H9 (cell line): ENCODE measurements around the gene POFUT2. TPM values are rescaled to one million over a fixed set of nuclear protein-coding genes. Genes with fewer than 3 reads are reported as not detected.
A peak's percentile ranks its signal among the peaks of the same experiment; 100 is the strongest.

Experiments used
- DNase-seq: peaks from one replicate; pipeline ENCODE4 v3.0.0-alpha.2; 2017
- H2AFZ ChIP-seq: one replicate; pipeline ENCODE4 v1.6.1; 2013; ENCODE audit warnings: mild to moderate bottlenecking, low read length, control low read depth, moderate library complexity
- H2AK5ac ChIP-seq: 2 replicates; pipeline ENCODE4 v1.6.1; 2013; ENCODE audit warnings: low read length, control low read depth, mixed read lengths; ENCODE audit not compliant: insufficient read length
- H2BK120ac ChIP-seq: one replicate; pipeline ENCODE4 v1.6.1; 2013; ENCODE audit warnings: low read depth, mild to moderate bottlenecking, low read length, control low read depth, inconsistent platforms; ENCODE audit not compliant: poor library complexity, severe bottlenecking
- H2BK12ac ChIP-seq: 2 replicates; pipeline ENCODE4 v1.6.1; 2013; ENCODE audit warnings: low read length, control low read depth, mixed read lengths, low read depth; ENCODE audit not compliant: insufficient read length
- H2BK15ac ChIP-seq: 2 replicates; pipeline ENCODE4 v1.6.1; 2013; ENCODE audit warnings: low read depth, low read length, control low read depth
- H2BK20ac ChIP-seq: one replicate; pipeline ENCODE4 v1.6.1; 2013; ENCODE audit warnings: low read depth, mild to moderate bottlenecking, low read length, control low read depth, inconsistent platforms; ENCODE audit not compliant: poor library complexity, severe bottlenecking
- H2BK5ac ChIP-seq: 2 replicates; pipeline ENCODE4 v1.6.1; 2013; ENCODE audit warnings: low read length, control low read depth, mixed read lengths; ENCODE audit not compliant: insufficient read length
- H3K14ac ChIP-seq: 2 replicates; pipeline ENCODE4 v1.6.1; 2013; ENCODE audit warnings: low read length, control low read depth; ENCODE audit not compliant: insufficient read depth
- H3K18ac ChIP-seq: 2 replicates; pipeline ENCODE4 v1.6.1; 2013; ENCODE audit warnings: low read depth, mild to moderate bottlenecking, mixed read lengths, low read length, control low read depth; ENCODE audit not compliant: insufficient read length
- H3K23ac ChIP-seq: 2 replicates; pipeline ENCODE4 v1.6.1; 2013; ENCODE audit warnings: low read length, control low read depth, mixed read lengths, low read depth; ENCODE audit not compliant: insufficient read length
- H3K23me2 ChIP-seq: 2 replicates; pipeline ENCODE4 v1.6.1; 2013; ENCODE audit warnings: low read depth, mild to moderate bottlenecking, mixed read lengths, low read length, control low read depth; ENCODE audit not compliant: insufficient read length, poor library complexity, severe bottlenecking
- H3K27ac ChIP-seq: 2 replicates; pipeline ENCODE4 v1.5.1; 2013; ENCODE audit warnings: low read length, control low read depth, mixed read lengths, low read depth; ENCODE audit not compliant: insufficient read length
- H3K27me3 ChIP-seq: 2 replicates; pipeline ENCODE4 v1.6.1; 2013; ENCODE audit warnings: low read length, control low read depth, inconsistent platforms; ENCODE audit not compliant: insufficient read depth
- H3K4ac ChIP-seq: 2 replicates; pipeline ENCODE4 v1.6.1; 2013; ENCODE audit warnings: low read depth, mild to moderate bottlenecking, control low read depth, inconsistent platforms, low read length, moderate library complexity
- H3K4me1 ChIP-seq: 2 replicates; pipeline ENCODE4 v1.6.1; 2013; ENCODE audit warnings: low read length, control low read depth, inconsistent platforms; ENCODE audit not compliant: insufficient read depth
- H3K4me2 ChIP-seq: 2 replicates; pipeline ENCODE4 v1.6.1; 2013; ENCODE audit warnings: low read length, control low read depth, mixed read lengths; ENCODE audit not compliant: insufficient read length, insufficient read depth
- H3K56ac ChIP-seq: 2 replicates; pipeline ENCODE4 v1.6.1; 2013; ENCODE audit warnings: low read depth, mild to moderate bottlenecking, mixed read lengths, low read length, control low read depth; ENCODE audit not compliant: insufficient read length
- H3K79me1 ChIP-seq: 2 replicates; pipeline ENCODE4 v1.6.1; 2013; ENCODE audit warnings: low read depth, mild to moderate bottlenecking, moderate library complexity, low read length, control low read depth, inconsistent platforms; ENCODE audit not compliant: insufficient read depth, poor library complexity, severe bottlenecking
- H3K79me2 ChIP-seq: 2 replicates; pipeline ENCODE4 v1.6.1; 2013; ENCODE audit warnings: low read length, control low read depth, inconsistent platforms; ENCODE audit not compliant: insufficient read depth
- H3K9ac ChIP-seq: 2 replicates; pipeline ENCODE4 v1.6.1; 2013; ENCODE audit warnings: low read length, control low read depth, mixed read lengths; ENCODE audit not compliant: insufficient read length; ENCODE audit errors: extremely low read depth
- H3K9me3 ChIP-seq: one replicate; pipeline ENCODE4 v1.6.1; 2013; ENCODE audit warnings: low read depth, low read length, inconsistent platforms; ENCODE audit not compliant: control insufficient read depth
- H3T11ph ChIP-seq: one replicate; pipeline ENCODE4 v1.6.1; 2013; ENCODE audit warnings: mild to moderate bottlenecking, low read length, control low read depth, inconsistent platforms
- H4K20me1 ChIP-seq: one replicate; pipeline ENCODE4 v1.6.1; 2013; ENCODE audit not compliant: control insufficient read depth, insufficient read length, insufficient read depth
- H4K5ac ChIP-seq: 2 replicates; pipeline ENCODE4 v1.6.1; 2013; ENCODE audit warnings: low read depth, mild to moderate bottlenecking, mixed read lengths, low read length, control low read depth; ENCODE audit not compliant: insufficient read length
- H4K8ac ChIP-seq: replicated peaks from 2 replicates; pipeline ENCODE4 v1.6.1; 2013; ENCODE audit warnings: low read length, control low read depth, mixed read lengths, low read depth; ENCODE audit not compliant: insufficient read length
- H4K91ac ChIP-seq: 2 replicates; pipeline ENCODE4 v1.6.1; 2013; ENCODE audit warnings: low read depth, mild to moderate bottlenecking, moderate library complexity, mixed read lengths, low read length, control low read depth; ENCODE audit not compliant: insufficient read length
- H3K27ac Mint-ChIP-seq, 3 experiments: 2 replicates in 2 of 3; 3 replicates in 1 of 3; pipeline ENCODE4 v1.8.0; 2020 to 2021; ENCODE audit warnings: mixed read lengths in 3 of 3, mild to moderate bottlenecking in 1 of 3, moderate library complexity in 1 of 3
- H3K27me3 Mint-ChIP-seq: 2 replicates; pipeline ENCODE4 v1.8.0; 2021; ENCODE audit warnings: low read depth, mild to moderate bottlenecking, moderate library complexity, mixed read lengths
- H3K36me3 Mint-ChIP-seq, 3 experiments: 2 replicates in 2 of 3; 3 replicates in 1 of 3; pipeline ENCODE4 v1.8.0; 2020 to 2021; ENCODE audit warnings: low read depth in 3 of 3, mixed read lengths in 3 of 3; ENCODE audit not compliant: insufficient read depth in 1 of 3
- H3K4me1 Mint-ChIP-seq, 2 experiments: 2 replicates each; pipeline ENCODE4 v1.8.0; 2020; ENCODE audit warnings: mixed read lengths in 2 of 2
- H3K4me3 Mint-ChIP-seq, 2 experiments: 2 replicates in 1 of 2; 3 replicates in 1 of 2; pipeline ENCODE4 v1.8.0; 2020 to 2021; ENCODE audit warnings: mild to moderate bottlenecking in 2 of 2, mixed read lengths in 2 of 2, moderate library complexity in 1 of 2
- H3K9me3 Mint-ChIP-seq, 2 experiments: 2 replicates in 1 of 2; 3 replicates in 1 of 2; pipeline ENCODE4 v1.8.0; 2020; ENCODE audit warnings: mild to moderate bottlenecking in 2 of 2, mixed read lengths in 2 of 2, moderate library complexity in 1 of 2
- WGBS: extraction: QIAGEN DNeasy Blood & Tissue Kit; methylation state at CpG from one replicate; pipeline ENCODE4 v1.1.7; 2013; ENCODE audit warnings: missing lambda C conversion rate, low lambda C conversion rate, mixed read lengths; ENCODE audit not compliant: insufficient read length; ENCODE audit errors: extremely low coverage; 5-methylcytosine and 5-hydroxymethylcytosine counted together
- total RNA-seq: library from RNA; stranded (reverse); gene quantifications from 2 replicates; pipeline ENCODE4 v1.2.1, GENCODE V29; 2021
- TF ChIP-seq, protein P1 (sequence below): fragments of 200-600 bp; sonication (generic); conservative IDR thresholded peaks from 3 replicates; pipeline ENCODE4 v1.8.0; 2021; ENCODE audit warnings: antibody characterized with exemption, mild to moderate bottlenecking

The POFUT2 gene
- total RNA-seq, 1 experiment from 2014 or later, result 34.8 TPM

DNA sequence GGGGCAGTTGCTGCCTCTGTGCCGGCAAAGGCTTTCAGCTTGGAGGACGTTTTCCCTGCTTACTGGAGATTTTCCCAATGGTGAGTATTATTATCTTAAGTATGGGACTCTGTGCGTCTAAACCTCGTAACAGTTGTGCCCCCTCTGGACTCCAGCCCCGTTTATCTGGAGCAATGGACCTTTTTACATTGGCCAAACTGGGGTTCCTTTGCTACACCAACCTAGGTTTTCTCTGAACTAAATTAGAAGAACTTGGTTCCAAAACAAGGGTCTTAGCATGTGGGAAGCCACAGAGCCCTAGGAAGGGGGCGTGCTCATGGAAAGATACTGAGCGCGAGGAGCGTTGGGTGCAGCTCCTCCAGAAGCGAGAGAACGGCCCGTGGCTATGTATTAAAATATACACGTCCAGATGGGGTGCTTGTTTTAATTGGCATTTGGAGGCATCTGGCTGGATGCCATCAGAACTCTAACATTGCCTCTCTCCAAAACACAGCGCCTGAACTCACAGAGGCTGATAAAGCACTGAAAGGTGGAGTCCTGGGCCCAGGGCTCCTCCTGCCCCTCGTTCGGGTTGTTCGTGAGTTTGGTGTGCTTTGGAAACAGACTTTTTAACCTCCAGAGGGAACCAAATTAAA lies 28.4 kb downstream of the POFUT2 start:
- Histone ChIP-seq H3K4me2 (no peak overlapping the region), H2BK120ac (no peak overlapping the region), H4K91ac (no peak overlapping the region), H2AFZ (no peak overlapping the region), H3K14ac (no peak overlapping the region; the same call in 1 of the 2 replicates), H3K79me1 (no peaks in the 10 kb centered on the region), H4K5ac (no peak overlapping the region), H2BK20ac (no peak overlapping the region), H3K4me1 (no peaks in the 10 kb centered on the region), H3K23me2 (no peaks in the 10 kb centered on the region), H2BK15ac (no peak overlapping the region), H2BK5ac (no peak overlapping the region), H4K20me1 (no peaks in the 10 kb centered on the region), H2AK5ac (no peak overlapping the region), H3K9ac (no peak overlapping the region), H3K4ac (no peak overlapping the region), H3K9me3 (no peaks in the 10 kb centered on the region), H3K27ac (no peak overlapping the region), H4K8ac (no peak overlapping the region), H3K56ac (no peak overlapping the region), H3K23ac (no peak overlapping the region), H3K27me3 (no peaks in the 10 kb centered on the region), H3T11ph (no peak overlapping the region), H3K18ac (no peak overlapping the region), H2BK12ac (no peak overlapping the region), H3K79me2 (no peaks in the 10 kb centered on the region)
- H3K27me3 Mint-ChIP-seq, result peaks cover 5% of the 10 kb centered on the region
- WGBS, result no CpG with 5 or more reads among the region's 17 CpGs
- no peak overlapping the region for H3K4me3 Mint-ChIP-seq
- no peaks in the 10 kb centered on the region; a peak in 1 of 5 replicates for H3K9me3 Mint-ChIP-seq
- H3K4me1 Mint-ChIP-seq, result peaks cover 0 to 8% of the 10 kb centered on the region in 2 experiments; a peak in 1 of 4 replicates
- TF ChIP-seq, protein P1, sequence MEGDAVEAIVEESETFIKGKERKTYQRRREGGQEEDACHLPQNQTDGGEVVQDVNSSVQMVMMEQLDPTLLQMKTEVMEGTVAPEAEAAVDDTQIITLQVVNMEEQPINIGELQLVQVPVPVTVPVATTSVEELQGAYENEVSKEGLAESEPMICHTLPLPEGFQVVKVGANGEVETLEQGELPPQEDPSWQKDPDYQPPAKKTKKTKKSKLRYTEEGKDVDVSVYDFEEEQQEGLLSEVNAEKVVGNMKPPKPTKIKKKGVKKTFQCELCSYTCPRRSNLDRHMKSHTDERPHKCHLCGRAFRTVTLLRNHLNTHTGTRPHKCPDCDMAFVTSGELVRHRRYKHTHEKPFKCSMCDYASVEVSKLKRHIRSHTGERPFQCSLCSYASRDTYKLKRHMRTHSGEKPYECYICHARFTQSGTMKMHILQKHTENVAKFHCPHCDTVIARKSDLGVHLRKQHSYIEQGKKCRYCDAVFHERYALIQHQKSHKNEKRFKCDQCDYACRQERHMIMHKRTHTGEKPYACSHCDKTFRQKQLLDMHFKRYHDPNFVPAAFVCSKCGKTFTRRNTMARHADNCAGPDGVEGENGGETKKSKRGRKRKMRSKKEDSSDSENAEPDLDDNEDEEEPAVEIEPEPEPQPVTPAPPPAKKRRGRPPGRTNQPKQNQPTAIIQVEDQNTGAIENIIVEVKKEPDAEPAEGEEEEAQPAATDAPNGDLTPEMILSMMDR, result no peak
- H3K27ac Mint-ChIP-seq, result no peak overlapping the region
- H3K36me3 Mint-ChIP-seq, result peaks cover 9 to 21% (median 14%) of the 10 kb centered on the region in 3 experiments
- DNase-seq, result peak; percentile 12
